Stimulated activated CD8-positive, alpha-beta memory T cell treated with anti-CD3 and anti-CD28 coated beads, Interleukin-12 subunit alpha, Interleukin-12 subunit beta, amount 100 ng/mL, for 24 hours (primary cell): ENCODE data around the gene ABLIM2.

Experiments
- DNase-seq: peaks from one replicate; pipeline ENCODE4 v3.0.0-alpha.2; 2020; ENCODE audit errors: extremely low read depth

ABLIM2 gene

DNA sequence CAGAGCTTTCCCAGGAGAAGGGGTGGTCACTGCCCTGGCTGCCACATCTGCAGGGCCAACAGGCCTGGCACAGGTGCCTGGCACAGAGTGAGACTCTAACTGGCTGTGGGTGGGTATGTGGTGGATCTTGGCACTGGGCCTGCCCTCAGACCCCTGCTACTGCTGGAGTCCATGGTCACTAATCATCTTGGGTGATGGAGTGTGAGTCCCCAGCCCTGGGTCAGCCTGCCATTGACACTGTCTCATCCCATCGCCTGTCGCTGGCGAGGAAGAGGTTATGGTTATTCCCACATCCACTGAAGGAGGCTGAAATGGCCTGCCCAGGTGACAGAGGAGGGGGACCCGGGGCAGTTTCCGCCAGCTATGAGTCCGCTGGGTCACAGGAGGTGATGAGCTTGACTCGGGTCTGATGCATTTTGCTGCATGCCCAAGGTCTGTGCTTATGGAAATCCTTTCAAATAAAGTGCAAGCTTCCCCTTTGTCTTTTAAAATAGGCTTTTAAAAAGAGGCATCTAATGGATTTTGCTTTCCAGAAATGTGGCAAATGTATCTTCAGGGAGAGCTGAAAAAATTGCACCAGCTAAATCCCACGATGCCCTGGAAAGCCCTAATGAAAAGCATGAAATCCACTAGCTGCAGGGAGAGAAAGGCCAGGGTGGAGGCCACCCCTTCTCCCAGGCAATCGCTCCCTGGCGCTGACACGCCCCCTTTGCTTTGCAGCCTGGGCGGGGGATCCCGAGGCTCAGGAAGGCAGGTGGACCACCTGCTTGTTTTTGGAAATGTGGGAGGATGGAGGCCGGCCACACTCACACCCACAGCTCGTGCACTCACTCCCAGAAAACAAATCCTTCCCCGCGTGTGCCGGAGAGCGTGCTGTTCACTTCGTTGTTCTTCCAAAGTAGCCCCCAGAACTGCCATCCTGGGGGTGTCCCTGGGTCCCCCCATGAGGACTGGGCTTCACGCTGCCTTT is 54.9 kb downstream of the ABLIM2 start:
- DNase-seq = no peak

DNA sequence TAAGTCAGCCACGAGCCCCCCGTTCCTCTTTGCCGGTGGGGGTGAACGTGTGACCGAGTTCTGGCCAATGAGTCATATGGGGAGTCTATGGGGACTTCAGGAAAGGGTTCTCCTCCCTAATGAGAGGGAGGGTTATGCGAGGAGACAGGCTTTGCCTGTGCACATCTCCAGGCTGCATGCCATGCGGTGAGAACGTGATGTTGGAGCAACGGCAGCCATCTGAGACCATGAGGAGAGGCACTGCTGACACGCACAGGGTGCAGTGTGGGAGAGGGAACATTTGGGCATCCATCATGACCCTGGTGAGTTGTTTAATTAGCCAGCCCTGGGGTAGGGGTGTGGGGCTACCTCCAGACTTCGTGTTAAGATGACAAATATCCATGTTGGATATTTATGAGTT is 55.8 kb downstream of the ABLIM2 start:
- DNase-seq = no peak

DNA sequence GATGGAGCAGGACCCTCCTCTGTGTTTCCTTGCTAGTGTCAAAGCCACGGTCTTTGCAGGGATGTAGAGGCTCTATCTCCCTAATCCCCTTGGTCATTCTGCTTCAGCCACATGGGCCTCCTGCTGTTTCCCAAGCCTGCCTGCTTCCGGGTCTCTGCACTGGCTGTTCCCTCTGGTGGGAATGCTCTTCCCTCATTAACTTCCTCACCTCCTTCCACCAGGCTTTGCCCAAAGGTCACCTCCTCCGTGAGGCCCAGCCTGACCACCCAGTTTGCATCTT is 56.6 kb downstream of the ABLIM2 start:
- DNase-seq = no peak

DNA sequence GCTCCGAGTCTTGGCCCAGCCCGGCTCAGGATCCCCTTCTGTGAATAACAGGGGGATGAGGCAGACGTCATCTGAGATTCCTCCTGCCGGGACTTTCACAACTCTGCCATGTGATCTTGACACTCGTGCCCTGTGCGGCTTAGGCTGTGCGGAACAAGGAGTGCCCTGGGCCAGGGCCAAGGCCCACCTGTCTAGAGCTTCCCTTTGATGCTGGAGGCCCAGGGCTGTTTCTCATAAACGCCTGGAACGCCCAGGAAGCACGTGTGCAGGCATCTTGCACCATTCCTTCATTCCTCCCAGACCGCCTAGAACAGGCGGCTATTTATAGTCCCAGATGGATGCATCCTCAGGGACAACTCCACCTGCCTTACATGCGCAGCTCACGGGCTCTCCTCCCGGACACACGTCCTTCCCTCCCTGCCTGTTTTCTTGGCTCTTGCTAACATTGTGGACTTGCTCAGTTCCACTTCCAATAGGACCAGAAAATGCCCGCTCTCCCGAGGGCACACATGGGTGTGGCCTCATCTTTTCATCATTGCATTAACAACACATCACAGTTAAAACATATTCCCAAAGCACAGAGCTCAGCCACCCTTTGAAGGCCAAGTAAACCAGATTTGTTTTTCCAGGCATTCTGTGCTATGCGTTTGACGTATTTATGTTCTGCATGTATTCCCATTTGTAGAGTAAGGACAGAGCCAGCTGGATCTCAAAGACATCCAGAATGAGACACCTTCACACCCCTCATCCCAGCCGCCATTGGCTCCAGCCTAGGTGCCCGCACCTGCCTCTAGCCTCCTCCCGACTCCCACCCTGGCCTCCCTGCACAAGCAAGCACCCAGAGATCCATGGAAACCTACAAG is 57.2 kb downstream of the ABLIM2 start:
- no peak for DNase-seq

DNA sequence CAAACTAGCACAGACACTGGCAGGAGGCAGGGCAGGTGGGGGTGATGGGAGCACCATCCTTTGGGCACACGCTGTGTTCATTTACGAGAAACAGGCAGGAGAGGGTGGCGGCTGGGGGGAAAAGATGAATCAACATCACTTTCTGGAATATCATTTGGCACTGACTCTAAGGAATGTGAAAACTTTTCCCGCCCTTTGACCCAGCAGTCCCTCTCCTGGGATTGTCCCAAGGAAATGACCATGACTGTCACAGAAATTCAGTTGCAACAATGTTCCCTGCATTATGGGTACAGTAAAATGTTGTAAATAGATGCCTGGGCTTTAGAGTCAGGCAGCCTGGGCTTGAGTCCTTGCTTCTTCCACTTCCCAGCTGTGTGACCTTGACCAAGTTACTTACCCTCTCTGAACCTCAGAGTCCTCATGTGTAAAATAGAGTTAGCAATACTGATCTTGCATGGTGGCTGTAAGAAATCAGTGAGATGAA is 58.6 kb downstream of the ABLIM2 start:
- DNase-seq = no peak

DNA sequence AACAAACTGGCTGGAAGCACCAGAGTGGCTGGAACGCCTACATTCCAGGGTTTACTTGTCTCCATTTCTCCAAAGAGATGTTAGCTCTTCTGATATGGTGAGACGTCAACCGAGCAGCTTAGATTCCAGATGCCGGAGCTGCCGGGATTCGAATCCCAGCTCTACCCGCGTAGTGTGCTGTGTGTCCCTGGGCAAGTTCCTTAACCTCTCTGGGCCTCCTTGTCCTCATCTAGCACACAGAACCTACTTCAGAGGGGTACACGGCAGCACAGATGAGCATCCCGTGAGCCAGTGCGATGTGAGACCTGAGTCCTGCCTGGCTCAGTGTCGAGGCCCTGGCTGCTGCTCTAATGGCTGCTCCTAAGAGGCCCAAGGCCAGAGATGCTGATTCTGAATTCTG is 60.1 kb downstream of the ABLIM2 start:
- no peak for DNase-seq

DNA sequence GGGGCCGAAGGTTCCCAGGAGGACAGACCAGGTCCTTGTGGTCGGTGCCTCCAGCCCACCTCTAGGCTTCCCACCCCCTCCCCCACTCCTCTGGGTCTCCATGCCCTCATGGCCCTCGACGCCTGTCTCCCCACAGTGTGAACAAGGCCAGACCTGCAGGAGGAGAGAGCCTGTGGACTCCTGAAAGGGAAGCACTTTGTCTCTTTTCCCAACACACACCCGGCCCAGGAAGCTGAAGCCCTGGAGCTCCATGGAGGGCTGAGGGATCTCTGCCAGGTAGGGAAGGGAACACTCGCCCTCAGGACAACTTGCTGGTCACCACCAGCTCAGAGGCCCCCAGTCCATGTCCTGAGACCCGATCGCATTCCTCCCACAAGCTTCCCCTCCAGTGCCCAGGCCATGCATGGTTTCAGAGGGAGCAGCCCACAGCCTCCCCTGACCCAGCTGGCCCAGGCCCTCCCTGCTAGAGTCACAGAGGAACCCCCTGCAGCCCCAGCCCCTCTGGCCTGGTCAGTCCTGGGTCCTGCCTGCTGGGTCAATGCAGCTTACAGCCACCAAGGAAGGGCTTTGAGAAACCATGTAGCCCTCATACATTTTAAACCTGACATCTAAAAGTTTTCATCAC is 60.8 kb downstream of the ABLIM2 start:
- no peak for DNase-seq

DNA sequence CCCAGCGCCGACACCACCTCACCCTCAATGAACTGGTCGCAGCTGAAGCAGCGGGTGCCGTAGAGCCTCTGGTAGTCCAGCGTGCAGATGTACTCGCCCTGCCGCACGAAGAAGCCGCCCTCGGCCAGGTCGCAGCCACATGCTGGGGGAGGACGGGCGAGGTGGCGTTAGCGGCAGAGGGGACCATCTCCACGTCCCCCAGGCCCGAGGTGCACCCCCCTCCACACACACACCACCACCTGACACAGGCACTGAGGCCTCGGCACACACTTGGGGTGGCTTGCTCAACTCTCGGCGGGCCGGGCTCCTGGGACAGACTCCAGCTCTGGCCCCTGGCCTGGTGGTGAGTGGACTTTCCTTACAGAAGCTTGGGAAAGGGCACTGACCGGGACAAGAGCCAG is 61.5 kb downstream of the ABLIM2 start:
- no peak for DNase-seq

DNA sequence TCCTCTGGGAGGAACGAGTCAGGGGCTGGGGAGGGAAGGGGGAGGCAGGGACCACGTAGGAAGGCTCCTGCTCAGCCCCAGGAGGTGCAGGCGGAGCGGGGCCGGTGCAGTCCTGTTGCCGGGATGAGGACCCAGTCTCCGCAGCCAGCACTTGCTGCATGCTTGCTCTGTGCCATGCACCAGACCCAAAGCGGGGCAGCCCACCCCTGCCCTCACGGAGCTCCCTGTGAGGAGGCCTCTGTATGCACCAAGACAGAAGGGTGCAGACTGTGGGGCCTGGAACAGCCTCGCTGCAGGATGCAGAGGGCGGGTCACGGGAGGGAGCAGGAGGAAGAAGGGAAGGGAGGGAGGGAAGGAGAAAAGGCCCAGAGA is 61.9 kb downstream of the ABLIM2 start:
- no peak for DNase-seq

DNA sequence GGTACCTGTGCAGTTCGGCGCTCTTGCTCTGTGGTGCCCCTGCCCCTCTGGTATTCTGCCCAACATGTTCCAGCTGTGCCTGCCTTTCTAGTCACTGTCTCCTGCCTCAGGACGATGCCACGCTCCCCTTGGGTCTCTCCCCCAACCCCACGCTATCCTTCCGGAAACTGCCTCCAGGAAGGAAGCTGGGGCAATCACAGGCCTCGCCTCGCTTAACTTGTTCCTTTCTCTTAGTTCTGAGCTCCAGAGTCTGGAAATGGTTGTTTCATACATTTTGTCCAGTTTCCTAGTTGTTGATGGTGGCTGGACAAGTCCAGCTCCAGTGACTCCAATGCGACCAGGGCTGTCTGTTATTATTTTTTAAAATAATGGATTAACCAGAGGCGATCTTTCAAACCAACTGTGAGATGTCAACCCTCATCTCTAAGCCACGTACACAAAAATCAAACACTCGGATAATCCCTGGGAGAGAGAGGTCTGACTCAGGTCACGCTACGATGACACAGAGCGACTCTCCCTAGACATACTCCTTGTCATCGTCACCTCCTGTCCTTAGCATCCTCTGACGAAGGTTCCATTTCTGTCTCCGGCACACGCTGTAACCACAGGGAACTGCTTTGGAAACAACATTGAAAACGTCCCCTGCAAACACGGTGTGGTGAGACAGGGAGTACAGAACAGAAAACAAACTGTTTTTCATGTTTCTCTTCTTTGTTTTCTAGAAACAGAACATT is 62.5 kb downstream of the ABLIM2 start:
- no peak for DNase-seq

DNA sequence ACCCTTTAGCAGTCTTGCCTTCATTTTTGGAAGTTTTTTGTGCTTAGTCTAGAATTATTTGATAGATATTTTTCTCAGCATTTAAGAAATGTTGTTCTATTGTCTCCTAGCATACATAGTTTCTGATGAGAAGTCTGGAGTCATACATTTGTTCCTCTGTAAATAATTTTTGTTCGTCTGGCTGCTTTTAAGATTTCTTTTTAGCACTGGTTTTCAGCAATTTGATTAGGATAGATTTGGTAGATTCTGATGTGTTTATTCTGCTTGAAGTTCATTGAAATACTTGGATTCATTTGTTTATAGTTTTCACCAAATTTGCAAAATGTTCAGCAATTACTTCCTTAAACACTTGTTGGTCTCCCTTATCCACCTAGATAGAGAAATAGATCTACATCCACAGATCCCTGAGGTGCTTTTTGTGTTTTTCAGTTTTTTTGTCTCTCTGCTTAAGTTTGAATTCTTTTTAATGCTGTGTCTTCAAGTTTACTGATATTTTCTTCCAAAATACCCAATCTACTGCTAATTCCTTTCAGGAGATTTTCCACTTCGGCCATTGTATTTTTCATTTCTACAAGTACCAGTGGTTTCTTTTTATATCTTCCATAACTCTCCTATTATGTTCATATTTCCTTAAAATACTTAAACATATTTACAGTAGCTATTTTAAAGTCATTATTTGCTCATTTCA is 64.9 kb downstream of the ABLIM2 start:
- no peak for DNase-seq

DNA sequence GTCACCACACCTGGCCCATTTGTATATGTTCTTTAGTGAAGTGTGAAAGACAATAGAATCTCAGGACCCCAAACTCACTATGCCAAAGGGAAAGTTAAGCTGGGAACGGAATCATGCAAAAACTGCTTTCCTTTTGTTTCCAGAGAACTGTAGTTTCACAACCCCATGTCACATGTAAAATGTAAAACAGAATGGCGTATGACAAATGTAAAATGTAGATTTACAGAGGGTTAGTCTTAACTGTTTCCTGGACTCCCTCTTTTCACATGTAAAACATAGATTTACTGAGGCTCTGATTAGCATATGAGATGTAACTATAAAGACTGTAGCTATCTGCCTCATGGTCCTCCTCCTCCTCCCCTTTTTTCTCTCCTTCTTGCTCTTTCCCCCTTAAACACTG is 66.3 kb downstream of the ABLIM2 start:
- DNase-seq = no peak

DNA sequence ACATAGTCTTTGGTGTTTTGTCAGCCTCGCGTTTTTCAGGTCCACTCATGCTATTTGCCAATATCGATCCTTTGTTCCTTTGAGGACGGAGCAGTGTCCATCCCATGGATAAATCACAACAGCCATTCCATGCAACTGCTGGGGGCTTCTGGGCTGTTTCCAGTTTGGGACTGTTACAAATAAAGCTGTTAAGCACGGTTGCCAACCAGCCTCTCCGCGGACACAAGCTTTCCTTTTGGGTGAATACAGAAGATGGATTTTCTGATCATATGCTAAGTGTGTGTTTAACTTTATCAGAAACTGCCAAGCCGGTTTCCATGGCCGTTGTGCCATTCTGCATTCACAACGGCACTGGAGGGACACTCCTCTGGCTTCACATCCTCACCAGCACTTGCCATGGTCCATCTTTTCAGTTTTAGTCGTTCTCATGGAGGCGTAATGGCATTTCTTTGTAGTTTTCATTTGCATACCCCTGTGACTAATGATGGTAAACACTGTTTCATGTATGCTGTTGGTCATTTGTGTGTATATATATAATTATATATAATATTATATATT is 67.8 kb downstream of the ABLIM2 start:
- DNase-seq = no peak

DNA sequence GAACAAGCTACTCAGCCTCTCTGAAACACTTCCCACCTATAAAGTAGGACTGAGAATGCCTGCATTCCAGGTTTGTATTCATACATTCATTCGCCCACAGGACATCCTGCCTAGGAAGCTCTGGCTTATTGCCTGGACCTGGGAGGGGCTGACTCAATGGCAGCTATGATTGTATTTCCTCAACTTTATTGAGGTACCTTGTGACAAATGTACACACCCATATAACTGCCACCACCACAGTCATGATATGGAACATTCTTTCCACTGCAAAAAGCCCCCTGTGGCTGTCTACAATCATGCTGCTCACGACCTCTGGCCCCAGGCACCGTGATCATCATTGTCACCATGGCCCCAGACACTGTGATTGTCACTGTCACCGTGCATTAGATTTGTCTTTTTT is 68.3 kb downstream of the ABLIM2 start:
- no peak for DNase-seq

DNA sequence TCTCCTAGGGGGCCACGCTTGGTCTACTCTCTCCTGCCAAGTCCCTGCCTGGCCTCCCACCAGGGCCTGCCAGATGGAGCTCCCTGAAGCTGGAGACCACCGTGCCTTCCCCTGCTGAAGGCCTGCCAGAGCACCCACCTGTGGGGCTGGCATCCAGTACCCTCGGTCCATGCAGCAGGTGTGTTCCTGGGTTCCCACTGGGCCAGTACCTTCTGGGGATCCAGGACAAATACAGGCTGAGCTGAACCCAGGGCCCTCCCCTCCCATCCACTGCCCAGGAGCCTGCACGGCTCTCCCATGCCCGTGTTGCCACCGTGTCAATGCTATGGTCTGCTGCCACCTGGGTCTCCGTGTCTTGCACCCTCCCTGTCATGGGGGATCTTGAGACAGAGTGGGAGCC is 68.8 kb downstream of the ABLIM2 start:
- DNase-seq = no peak

DNA sequence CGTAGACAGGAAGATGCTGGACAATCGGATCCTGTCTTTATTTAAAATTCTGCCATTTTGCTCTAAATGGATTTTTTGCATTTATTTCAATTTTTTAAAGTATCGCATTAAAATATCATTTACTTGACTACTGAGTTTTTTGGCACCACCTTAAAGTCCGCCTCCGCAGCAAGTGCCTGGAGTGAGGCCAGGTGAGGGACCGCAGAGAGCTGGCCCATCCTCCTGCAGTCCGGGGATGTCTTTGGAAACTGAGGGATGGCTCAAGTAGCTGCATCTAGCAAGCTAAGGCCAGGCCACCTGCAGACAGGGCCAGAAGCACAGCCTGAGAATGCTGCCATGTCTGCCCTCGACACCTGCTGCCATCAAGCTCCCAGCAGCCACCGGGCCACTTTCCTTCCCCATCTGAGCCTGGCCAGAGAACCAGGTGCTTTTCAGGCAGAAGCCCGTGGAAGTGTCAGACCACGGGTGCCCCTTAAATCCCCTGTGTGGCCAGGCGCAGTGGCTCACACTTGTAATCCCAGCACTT is 69.6 kb downstream of the ABLIM2 start:
- DNase-seq = no peak

DNA sequence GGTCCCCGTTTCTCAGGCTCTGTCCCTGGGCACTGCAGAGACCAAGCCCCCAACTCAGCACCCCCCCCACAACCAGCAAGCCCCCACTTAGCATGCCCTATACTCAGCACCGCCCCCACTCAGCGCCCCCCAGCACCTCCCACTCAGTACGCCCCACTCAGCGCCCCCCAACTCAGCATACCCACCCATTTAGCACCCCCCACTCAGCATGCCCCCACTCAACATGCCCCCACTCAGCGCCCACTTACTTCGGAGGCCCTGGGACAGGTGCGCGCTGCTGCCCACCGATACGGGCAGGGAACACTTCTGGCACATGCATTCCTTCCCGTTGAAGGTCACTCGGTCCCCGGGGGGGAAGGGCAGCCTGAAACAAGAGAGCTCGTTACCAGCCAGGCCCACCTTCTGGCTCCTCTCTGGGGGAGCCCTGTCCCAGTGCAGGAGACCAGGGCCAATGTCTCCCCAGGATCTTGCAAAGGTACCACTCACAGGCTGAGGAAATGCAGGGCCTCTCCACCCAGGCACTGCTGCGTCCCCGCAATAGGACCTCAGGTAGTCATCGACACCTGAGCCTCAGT is 70.6 kb downstream of the ABLIM2 start:
- no peak for DNase-seq

DNA sequence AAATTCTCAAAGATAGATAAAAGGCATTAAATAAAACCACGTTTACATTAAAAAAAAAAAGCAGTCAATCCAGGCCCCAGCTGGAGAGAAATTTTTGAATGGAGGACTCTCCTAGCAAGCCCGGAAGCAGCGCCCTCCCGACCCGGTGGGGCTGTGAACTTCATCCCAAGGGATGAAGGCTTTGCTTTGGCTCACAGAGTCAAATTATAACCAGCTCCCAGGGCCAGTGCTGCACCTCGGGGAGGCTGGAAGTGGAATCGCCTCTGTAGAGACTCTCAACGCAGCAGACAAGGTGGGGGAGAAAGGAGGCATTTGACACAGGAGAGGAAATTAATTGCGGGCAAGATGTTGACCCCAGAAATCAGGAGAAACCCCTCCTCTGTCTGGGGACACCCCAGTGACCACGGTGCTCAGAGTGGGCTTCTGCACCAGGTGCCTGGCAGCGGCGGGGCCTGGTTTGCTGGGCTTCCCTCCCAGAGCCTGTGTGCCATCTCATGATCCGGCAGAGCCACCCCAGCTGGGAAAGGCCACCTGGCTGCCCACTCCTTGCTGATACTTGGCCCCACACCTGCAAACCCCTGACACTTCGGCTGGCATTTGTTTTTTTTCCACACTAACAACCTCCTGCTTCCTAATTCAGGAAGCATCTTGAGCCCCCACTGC is 71.7 kb downstream of the ABLIM2 start:
- no peak for DNase-seq

DNA sequence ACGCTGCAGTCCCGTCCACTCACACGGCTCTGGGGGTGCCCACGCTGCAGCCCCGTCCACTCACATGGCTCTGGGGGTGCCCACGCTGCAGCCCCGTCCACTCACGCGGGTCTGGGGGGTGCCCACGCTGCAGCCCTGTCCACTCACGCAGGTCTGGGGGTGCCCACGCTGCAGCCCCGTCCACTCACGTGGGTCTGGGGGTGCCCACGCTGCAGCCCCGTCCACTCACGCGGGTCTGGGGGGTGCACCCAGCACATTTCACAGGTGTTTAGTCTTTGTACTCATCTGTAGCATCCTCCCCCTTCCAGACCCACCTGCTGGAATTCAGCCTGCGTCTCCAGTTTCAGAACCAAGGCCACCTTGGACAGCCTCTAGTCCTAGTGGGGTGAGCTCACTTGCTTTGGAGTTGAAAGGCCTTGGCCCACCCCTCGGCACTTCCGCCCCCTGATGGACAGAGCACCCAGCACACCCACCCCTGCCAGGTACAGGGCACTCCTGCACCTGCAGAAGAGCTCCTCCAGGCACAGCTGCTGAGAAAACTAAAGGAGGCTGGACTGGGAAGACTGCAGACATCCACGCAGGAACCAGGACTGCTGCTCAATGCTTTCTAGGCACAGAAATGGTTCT is 73.0 kb downstream of the ABLIM2 start:
- no peak for DNase-seq
